GM21360 (cell line): ENCODE measurements around the gene TMED8.
"Not testable (repeated sequence)": the region's sequence is repeated elsewhere in the genome, so short reads cannot be mapped to it uniquely, and the experiment has no call there.

Experiments used
- ATAC-seq: cut with Tn5 transposase; IDR thresholded peaks from one replicate; pipeline ENCODE4 v1.9.1; 2021; ENCODE audit warnings: mild to moderate bottlenecking, moderate library complexity; ENCODE audit not compliant: unreplicated experiment

The TMED8 gene, protein sequence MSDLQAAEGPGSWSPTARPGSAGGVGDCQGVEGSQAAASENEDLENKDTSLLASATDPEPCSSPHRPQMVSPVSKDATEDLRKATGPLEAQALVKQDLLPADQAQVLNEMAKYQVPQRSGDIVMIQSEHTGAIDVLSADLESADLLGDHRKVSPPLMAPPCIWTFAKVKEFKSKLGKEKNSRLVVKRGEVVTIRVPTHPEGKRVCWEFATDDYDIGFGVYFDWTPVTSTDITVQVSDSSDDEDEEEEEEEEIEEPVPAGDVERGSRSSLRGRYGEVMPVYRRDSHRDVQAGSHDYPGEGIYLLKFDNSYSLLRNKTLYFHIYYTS

DNA sequence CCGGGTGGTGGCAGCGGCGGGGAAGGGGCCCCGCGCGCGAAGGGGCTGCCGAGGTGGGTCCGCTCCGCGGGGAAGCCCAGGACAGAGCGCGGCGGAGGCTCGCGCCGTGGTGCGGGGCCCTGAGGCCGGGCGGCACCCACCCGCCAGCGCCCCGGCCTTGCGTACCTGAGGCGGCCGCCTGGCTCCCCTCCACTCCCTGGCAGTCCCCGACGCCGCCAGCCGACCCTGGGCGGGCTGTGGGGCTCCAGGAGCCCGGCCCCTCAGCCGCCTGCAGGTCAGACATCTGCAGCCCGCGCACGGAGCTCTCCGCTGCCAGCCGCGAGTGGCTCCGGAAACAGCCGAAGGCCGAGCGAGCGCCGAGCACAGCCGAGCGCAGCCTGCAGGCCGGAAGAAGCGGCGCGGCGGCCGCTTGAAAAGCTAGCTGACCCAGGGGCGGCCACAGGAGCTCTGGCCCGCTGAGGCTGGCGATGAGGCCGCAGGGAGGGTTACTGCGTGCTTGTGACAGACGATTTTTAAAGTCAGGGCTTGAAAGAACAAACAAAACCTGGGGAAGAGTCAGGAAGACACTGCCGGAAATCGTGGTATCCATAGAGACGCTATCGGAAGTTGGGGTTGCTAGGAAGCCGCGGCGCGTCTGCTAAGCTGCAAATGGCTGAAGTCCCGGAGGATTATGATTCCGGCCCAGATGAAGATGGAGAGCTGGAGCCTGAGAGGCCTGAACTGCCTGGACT is at the start of gene TMED8, which contains the start of gene SAMD15:
Gene TMED8 (minus strand): TSS at position 324 of the 731 bp plus-strand sequence. CDS start 41 bp downstream, at position 283.
Gene SAMD15 (plus strand): TSS at position 609 of the 731 bp plus-strand sequence. CDS start 40 bp downstream, at position 649.
- ATAC-seq = peak; percentile 81

DNA sequence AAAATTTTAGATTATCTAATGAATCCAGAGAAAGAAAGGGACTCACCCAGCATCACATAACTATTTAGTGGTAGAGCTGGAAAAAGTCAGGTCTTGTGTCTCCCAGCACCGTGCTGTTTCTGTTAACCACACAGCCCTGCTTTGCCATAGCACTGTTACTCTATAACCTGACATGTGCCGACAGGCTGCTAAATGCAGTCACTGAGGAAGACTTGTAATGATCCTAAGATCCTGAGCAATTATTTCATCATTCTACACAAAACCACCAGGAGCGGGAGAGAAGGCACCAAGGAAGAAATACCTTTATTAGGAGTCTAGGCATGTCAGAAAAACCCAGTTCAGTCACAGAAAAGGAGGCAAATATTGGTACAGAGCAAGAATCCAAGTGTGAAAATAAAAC is 49.5 kb upstream of the TMED8 start:
- ATAC-seq = no peak

DNA sequence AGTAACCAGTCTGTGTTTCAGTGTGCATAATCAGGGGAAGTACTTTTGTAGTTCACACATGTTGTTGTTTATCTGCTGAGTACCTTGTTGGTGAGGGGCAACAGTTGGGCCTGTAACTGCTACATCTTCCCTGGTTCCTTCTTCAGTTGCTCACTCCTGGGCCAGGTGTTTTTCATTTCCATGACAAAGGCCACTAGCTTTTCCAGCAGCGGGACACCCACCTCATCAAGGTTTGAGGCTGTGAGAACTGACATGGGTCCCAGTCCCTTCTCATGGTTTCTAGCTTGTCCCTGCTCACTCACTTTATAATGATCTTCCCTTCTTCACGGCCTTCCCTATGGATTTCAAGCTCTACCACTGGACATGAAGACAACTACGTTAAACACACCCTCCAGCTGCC is 48.0 kb upstream of the TMED8 start:
- no peak for ATAC-seq

DNA sequence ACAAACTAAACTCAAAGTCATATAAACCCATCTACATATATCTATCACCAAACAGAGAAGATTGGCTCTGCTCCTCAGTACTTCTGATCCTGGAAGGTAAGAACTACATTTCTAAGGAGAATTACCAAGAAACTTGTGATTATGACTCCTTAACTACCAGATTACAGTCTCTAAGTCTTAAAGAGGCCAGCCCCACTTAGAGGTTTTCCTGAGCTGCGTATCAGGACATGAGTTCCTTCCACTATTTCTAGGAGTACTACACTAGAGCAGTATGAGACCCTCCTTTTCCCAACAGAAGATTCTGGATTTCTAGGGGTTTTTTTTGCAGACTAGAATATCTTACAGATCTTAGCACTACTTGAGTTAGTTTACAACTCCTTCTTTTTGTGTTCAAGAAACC is 46.5 kb upstream of the TMED8 start, which contains the start of gene NOXRED1:
Gene NOXRED1 (minus strand): TSS at position 101 of the 400 bp plus-strand sequence. CDS start 634 bp downstream, outside the sequence.
- no peak for ATAC-seq

DNA sequence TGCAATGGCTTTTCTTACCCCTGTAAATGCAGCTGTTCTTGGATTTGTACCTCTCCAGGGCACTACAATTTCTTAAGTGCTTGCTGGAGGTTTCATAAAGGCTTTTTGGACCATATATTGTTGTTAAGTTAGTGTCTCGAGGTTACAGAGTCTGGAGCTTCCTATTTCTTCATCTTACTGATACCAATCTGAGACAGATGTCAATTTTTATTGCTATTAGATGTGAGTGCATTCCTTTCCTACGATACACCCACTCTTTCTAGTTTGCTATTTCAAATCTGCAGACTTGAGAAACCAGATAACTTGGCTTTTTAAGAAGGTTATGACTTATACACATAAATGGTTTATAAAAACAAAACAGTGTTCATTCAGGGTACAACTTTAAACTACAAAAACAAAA is 44.3 kb upstream of the TMED8 start:
- no peak for ATAC-seq

DNA sequence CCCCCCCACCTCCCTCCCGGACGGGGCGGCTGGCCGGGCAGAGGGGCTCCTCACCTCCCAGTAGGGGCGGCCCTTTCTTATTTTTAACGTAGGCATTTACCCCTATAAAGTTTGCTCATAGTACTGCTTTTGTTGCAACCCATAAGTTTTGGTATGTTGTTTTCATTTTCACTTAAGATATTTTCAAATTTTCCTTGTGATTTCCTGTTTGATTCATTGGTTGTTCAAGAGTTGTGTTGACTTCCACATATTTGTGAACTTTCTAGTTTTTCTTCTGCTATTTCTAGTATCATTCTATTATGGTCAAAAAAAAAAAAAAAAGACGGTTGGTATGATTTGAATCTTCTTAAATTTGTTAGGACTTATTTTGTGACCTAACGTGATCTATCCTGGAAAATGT is 39.9 kb upstream of the TMED8 start:
- no peak for ATAC-seq

DNA sequence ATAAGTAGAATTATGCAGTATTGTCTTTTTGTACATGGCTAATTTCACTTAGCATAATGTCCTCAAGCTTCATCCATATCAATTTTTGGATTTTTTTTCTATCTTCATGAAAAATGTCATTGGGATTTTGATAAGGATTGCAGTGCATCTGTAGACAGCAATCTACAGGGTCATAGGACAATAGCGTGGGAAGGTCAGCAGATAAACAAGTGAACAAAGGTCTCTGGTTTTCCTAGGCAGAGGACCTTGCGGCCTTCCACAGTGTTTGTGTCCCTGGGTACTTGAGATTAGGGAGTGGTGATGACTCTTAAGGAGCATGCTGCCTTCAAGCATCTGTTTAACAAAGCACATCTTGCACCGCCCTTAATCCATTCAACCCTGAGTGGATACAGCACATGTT is 39.2 kb upstream of the TMED8 start:
- ATAC-seq = not testable (repeated sequence)

DNA sequence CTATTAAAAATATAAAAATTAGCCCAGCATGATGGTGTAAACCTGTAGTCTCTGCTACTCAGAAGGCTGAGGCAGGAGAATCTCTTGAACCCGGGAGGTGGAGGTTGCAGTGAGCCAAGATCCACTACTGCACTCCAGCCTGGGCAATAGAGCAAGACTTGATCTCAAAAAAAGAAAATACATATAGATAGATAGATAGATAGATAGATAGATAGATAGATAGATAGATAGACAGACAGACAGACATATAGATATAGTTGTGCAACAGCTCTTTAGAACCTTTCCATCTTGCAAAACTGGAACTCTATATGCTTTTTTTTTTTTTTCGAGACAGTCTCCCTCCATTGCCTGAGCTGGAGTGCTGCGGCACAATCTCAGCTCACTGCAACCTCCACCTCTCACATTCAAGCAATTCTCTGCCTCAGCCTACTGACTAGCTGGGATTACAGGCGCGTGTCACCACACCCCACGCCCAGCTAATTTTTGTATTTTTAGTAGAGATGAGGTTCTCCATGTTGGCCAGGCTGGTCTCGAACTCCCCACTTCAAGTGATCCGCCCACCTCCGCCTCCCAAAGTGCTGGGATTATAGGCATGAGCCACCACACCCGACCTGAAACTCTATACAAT is 38.6 kb upstream of the TMED8 start:
- ATAC-seq = not testable (repeated sequence)

DNA sequence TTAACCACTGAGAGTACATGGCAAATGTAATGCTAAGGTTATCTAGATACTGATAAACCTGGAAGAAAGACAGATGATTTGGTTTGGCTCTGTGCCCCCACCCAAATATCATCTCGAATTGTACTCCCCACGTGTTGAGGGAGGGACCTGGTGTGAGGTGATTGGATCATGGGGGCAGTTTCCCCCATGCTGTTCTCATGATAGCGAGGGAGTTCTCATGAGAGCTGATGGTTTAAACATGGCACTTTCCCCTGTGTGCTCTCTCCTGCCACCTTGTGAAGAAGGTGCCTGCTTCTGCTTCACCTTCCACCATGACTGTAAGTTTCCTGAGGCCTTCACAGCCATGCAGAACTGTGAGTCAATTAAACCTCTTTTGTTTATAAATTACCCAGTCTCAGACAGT is 32.2 kb upstream of the TMED8 start:
- no peak for ATAC-seq

DNA sequence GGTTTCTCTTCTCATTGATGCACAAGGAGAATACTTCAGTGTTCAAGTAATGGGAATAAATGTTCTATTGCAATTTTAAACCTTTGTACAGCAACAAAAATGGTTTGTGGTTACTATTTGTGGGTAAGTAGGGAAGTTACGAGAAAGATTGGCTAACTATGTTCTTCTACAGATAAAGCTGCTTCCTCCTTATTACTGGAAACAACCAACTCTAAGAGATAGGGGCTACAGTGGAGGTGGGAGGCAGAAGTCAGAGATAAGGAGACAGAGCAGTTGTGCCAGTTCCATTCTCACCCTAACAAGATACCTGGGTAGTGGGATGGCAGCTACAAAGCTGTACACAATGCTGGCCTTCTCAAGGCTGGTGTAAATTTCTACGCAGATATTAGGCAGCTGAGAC is 30.3 kb upstream of the TMED8 start:
- ATAC-seq = no peak

DNA sequence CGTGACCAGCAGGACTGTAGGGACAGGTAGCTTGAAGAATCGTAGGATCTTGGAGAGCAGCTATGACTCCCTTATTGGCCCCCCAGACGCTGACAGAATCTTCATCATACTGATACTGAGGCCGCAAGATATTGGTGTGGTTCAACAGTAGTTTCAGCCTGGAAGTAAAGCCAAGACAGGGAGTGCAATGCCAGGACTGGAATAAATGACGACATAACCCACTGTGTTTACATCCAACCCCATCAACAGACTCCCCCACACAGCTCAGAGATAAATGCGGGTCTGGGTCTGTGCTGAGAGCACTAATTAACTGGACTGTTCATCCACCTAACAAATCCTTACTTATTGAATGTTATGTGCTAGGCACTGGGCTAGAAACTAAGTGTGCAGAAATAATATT is 29.8 kb upstream of the TMED8 start:
- no peak for ATAC-seq

DNA sequence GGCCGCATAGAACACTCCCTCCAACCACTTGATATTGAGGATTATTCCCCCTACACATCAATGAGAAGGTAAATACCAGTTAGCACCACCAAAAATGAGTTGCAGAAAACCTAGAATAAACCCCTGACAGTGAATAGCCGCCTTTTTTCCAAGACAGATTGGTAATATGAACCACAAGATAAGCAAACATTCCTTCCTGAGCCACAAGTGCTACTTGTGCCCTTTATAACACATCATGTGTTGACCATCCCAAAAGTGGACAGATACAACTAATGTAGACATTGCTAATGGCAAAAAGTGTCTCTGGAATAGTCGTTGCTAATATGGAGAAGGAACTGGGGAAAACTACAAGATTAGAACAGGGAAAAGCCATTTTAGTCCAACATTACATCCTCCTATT is 29.2 kb upstream of the TMED8 start:
- ATAC-seq = no peak

DNA sequence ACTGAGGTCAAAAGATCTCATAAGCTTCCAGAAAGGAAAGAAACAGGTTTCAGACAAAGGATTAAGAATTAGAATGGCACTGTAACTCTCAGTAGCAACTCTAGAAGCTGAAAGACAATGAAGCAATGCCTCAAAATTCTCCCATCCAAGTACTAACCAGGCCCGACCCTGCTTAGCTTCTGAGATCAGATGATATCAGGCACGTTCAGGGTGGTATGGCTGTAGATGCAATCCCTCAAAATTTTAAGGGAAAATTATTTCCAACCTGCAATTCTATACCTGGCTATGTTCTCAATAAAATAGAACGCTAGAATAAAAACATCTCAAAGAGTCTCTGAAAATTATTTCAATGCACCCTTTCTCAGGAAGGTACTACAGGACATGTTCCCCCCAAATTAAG is 26.9 kb upstream of the TMED8 start:
- ATAC-seq = no peak

DNA sequence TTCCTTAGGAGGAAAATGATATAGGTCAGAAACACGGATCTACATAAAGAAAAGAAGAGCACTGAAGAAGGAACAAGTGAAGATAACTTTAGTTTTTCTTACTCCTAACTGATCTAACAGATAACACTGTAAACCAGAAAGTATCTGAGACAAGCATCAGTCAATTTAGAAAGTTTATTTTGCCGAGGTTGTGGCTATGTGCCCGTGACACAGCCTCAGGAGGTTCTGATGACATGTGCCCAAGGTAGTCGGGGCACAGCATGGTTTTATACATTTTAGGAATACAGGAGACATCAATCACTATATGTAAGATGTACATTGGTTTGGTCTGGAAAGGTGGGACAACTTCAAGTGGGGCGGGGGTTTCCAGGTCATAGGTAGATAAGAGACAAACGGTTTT is 23.3 kb upstream of the TMED8 start:
- ATAC-seq = no peak

DNA sequence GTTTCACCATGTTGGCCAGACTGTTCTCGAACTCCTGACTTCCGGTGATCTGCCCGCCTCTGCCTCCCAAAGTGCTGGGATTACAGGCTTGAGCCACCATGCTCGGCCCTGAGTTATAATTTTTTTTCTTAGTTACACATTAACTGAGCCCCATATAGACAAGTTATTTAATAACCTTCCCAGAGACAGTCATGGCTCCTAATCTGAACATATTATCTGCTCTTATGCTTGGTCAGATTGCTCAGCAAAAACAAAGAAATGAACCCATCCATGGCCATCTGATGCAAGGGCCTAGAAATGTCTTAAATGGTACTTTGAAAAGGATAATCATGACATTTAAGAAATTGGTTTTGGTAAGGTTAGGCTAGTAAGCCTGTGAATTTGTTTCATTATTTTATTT is 13.3 kb upstream of the TMED8 start:
- no peak for ATAC-seq

DNA sequence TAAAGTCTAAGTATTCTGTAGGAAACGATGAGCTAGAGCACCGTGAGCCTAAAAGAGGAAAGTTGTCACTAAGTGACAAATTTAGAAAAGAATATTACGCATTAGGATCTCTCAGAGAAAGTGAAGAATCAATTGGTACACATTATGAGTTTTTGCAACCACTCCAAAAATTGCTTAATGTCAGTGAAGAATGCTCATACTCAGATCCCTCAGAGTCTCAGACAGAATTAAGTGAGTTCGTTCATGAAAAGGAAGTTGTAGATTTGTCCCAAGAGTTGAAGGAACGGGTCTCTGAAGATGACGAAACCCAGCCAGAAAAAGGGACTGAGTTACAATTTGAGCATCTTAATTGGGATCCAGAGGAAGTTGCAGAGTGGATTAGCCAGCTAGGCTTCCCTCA is 1.8 kb upstream of the TMED8 start:
- no peak for ATAC-seq

DNA sequence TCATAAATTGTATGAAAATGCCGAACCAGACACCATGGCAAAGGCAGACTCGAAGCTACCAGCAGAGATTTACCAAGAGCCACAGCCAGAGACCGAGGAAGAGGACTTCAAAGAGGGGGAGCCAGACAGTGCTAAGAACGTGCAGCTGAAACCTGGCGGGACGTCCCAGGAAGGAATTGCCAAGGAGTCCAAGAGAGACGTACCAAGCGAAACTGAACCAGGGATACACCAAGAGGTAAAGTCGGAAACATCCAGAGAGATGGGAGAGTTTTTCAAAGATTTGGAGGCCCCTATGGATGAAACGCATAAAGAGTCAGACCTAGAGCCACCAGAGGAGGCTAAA is 579 bp upstream of the TMED8 start:
- no peak for ATAC-seq

DNA sequence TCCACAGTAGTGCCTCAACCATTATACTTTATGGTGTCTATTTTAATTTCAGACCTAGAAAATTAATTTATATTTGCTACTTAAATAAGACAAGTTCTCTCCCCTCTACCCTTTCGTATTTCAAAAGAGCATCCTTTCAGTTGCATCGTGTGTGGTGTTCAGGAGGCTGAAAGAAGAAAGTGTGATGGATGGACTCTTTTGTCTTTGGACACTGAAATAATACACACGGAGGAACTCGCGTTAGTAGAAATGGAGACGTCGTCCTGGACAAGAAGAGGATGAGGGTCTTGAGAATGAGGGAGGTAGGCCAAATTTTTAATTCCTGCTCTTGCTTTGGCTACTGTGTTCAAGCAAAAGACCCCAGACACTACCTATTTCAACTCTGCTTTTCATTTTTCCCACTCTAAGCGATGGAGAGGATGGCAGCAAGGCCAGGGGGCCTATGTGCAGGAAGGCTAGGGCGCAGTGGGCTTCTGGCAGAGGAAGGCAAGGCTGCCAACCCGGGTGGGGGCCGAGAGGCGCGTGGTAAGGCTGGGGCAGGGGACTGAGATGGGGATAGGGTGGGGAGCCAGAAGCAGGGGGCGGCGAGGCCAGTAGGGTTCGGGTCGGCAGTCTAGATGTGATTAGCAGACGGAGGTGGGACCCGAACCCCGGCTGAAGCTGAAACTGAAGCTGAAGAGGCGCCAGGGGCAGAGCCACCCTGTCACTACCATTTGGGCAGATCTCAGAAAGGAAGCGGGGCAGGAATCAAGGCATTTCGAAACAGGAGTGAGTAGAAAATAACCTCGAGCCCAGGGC is 722 bp downstream of the TMED8 start:
- peak; percentile 10 for ATAC-seq

DNA sequence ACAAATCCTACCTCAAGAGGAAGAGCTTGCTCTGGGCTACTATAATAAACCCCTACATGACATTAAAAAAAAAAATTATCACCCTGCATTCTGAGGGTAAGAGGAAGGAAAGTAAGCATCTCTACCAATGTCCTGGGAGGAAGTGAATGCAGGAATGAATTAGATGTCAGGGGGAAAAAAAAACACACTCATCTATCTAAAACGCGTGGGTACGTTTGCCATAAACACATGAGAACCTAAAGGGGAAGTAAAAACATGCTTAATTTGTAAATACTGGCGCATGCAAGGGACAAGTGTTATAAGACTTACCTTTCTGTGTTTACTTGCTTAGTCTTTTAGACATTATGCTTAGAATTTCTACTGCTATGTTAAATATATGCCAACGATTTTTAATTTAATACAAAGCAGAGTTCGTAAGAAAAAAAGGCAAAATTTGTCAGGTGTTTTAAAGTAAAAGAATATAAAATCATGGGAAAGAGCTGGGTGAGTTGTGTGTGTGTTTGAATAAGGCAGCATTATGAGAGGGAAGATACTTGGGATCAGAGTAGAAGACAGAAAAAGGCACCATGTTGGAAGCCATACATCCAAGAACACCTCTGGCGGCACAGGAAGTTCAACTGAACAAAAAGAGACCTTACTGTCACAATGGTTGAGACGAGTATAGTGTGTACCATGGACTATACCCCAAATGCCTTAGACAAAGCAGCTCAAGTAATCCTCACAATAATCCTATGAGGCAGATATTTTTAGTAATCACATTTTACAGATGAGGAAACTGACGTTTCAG is 1.5 kb downstream of the TMED8 start:
- ATAC-seq = no peak

DNA sequence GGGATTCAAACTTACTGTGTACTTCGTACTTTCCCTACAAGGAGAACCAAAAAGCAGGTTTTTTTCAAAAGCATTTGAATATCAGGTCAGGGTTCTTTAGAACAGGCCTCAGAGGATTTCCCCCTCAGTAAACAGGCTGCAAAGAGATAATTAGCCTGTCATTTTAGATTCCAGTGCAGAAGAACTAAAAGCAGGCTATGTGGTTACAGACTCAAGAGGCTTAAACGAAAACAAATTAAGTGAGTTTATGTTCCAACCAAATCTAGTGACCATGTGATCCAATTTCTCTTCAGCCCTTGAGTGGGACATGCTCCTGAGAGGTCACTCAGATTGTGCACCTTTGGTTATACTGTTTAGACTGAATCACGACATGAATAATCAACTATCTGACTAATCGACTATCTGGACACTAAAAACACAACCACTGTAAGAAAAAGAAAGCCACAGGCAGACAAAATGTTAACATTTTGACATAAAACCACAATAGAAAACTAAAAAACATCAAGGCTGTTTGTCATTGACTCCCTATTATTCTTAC is 4.5 kb downstream of the TMED8 start:
- peak; percentile 28 for ATAC-seq
